OCI-LY7 (cell line): ENCODE results near the gene ITM2C.

Source experiments
- CTCF ChIP-seq: fragments of 200-600 bp; sonication (generic); conservative IDR thresholded peaks from 2 replicates; pipeline ENCODE4 v1.5.1; 2014; ENCODE audit warnings: mild to moderate bottlenecking, antibody characterized with exemption, low read length, moderate library complexity, mixed read lengths
- EZH2phosphoT487 ChIP-seq: fragments of 200-600 bp; sonication (generic); IDR thresholded peaks from 2 replicates; pipeline ENCODE4 v1.6.1; 2018; ENCODE audit warnings: low read depth, borderline replicate concordance, mild to moderate bottlenecking, mixed run types, antibody characterized with exemption, low read length, moderate library complexity, mixed read lengths

DNA sequence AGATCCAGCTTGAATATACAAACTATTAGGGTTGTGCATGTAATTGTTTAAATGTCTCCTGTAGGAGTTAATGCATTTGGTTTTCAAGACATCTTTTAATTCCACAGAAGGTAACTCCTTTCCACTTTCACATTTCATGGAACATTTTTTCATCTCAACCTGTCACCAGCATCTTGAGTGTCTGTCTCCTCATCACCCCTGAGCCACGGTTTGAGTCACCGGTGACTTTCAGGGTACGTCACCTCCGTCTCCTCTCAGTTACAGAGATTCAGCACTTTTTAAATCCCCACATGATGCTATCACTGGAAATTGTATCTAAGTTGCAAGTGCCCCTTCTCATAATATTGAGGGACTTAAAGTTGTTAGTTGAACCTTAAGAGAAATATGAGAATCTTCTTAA lies 35.0 kb downstream of the ITM2C start:
- TF ChIP-seq CTCF (no peak), EZH2phosphoT487 (no peak)
